ENCODE measurements around the gene WNT2. TPM values are rescaled to one million over a fixed set of nuclear protein-coding genes. Genes with fewer than 3 reads are reported as not detected.

The WNT2 gene
- total RNA-seq, 3 donors from 2014 or later (not counting 1 experiment from before 2014, with no cell fraction given), result not detected

DNA sequence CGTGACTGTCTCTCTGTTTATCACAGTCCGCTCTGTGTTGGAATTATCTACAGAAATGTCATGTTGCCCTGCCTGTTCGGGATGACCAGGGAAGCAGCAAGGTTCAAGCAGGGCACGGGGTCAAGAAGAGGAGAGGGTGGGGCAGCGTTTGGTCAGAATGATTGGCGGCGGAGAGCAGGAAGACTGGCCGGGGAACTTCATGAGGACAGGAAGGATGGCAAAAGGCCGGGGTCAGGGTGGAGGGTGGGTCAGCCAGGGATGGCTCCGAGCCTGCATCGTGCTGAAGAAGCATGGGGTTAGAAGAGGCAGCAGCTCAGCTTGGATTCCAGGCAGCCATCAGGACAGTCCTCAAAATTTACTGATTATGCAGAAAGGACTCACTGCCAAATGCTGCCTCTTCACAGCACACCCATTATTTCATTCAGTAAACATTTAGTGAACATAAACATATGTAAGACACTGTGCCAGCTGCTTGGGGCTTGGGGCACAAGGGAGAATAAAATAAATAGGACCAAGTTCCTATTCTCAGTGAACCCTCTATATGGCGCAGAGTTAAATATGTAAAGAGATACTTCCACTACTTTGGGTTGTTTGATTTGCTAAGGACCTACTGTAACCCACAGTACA is 42.8 kb downstream of the WNT2 start:
- H3K4me3 Mint-ChIP-seq, result no peak overlapping the region

GRCh38 chr7:117279203-117279602 is 43.7 kb downstream of the WNT2 start:
- H3K27ac Mint-ChIP-seq, result no peak overlapping the region
- H3K4me3 ChIP-seq (ENCODE audit: low read length), result no peak overlapping the region
- WGBS (ENCODE audit: insufficient coverage), result 69% methylated on average over 1 of the region's 2 CpGs

More for the DNA sequence above, 42.8 kb downstream of the WNT2 start:
- intact Hi-C loops (cut with micrococcal nuclease), result no loop called here
- WGBS (ENCODE audit: insufficient coverage), result 84% methylated on average over 12 of the region's 12 CpGs
- Histone ChIP-seq H3K9me3 (ENCODE audit: control insufficient read depth, insufficient read depth, low read length) (no peaks in the 10 kb centered on the region), H3K36me3 (ENCODE audit: control insufficient read depth, insufficient read depth, low read length) (no peaks in the 10 kb centered on the region), H3K27me3 (ENCODE audit: control insufficient read depth, insufficient read depth, low read length) (no peaks in the 10 kb centered on the region), H3K27ac (ENCODE audit: low read length) (no peak overlapping the region), H3K4me1 (ENCODE audit: control insufficient read depth, insufficient read depth, low read length) (no peaks in the 10 kb centered on the region), H3K4me3 (ENCODE audit: low read length) (no peak overlapping the region)
- no peak for DNase-seq
- no peak for ATAC-seq
- Mint-ChIP-seq H3K27me3 (ENCODE audit: low read depth in 2 of 2) (peaks cover 3 to 8% of the 10 kb centered on the region in 2 donors), H3K36me3 (no peaks in the 10 kb centered on the region), H3K4me1 (no peaks in the 10 kb centered on the region), H3K27ac (no peak overlapping the region), H3K9me3 (peaks cover 3 to 12% of the 10 kb centered on the region in 2 donors)
- TF ChIP-seq CTCF (IDR thresholded peaks at IDR 0.05), result no peak

DNA sequence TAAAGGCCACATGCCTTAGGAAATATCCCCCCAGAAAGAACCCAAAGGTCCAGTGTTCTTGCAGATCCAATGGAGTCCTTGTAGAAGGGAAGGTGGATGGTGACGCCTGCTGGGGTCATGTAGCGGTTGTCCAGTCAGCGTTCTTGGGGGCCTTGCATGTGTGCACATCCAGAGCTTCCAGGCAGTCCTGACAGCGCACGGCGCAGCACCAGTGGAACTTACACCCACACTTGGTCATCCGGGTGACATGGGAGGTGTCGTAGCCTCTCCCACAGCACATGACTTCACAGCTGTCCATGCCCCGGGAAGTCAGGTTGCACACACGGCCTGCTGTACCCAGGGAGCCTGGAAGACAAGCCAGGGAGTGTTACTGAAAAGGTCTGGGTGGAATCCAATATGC is 44.8 kb downstream of the WNT2 start:
- H3K27ac Mint-ChIP-seq, result no peak overlapping the region
- no peaks in the 10 kb centered on the region for H3K36me3 ChIP-seq (ENCODE audit: control insufficient read depth, insufficient read depth, low read length)
- 95% methylated on average over 10 of the region's 10 CpGs for WGBS (ENCODE audit: insufficient coverage)
- H3K9me3 ChIP-seq (ENCODE audit: control insufficient read depth, insufficient read depth, low read length), result no peaks in the 10 kb centered on the region
- no peaks in the 10 kb centered on the region for H3K4me1 Mint-ChIP-seq
- no peaks in the 10 kb centered on the region for H3K36me3 Mint-ChIP-seq
- ATAC-seq (no peak), DNase-seq (no peak)
- no peaks in the 10 kb centered on the region for H3K4me1 ChIP-seq (ENCODE audit: control insufficient read depth, insufficient read depth, low read length)
- no peak overlapping the region for H3K4me3 Mint-ChIP-seq
- peaks cover 3 to 8% of the 10 kb centered on the region in 2 donors for H3K27me3 Mint-ChIP-seq (ENCODE audit: low read depth in 2 of 2)
- intact Hi-C loops (cut with micrococcal nuclease), result no loop called here
- no peaks in the 10 kb centered on the region for H3K27me3 ChIP-seq (ENCODE audit: control insufficient read depth, insufficient read depth, low read length)
- no peak overlapping the region for H3K4me3 ChIP-seq (ENCODE audit: low read length)
- H3K9me3 Mint-ChIP-seq, result peaks cover 3 to 12% of the 10 kb centered on the region in 2 donors
- TF ChIP-seq CTCF (IDR thresholded peaks at IDR 0.05), result no peak
- no peak overlapping the region for H3K27ac ChIP-seq (ENCODE audit: low read length)

More at GRCh38 chr7:117279203-117279602, 43.7 kb downstream of the WNT2 start:
- Histone ChIP-seq H3K27me3 (ENCODE audit: control insufficient read depth, insufficient read depth, low read length) (no peaks in the 10 kb centered on the region), H3K4me1 (ENCODE audit: control insufficient read depth, insufficient read depth, low read length) (no peaks in the 10 kb centered on the region), H3K9me3 (ENCODE audit: control insufficient read depth, insufficient read depth, low read length) (no peaks in the 10 kb centered on the region), H3K27ac (ENCODE audit: low read length) (no peak overlapping the region), H3K36me3 (ENCODE audit: control insufficient read depth, insufficient read depth, low read length) (no peaks in the 10 kb centered on the region)
- Mint-ChIP-seq H3K36me3 (no peaks in the 10 kb centered on the region), H3K9me3 (peaks cover 3 to 12% of the 10 kb centered on the region in 2 donors), H3K4me1 (no peaks in the 10 kb centered on the region), H3K4me3 (no peak overlapping the region), H3K27me3 (ENCODE audit: low read depth in 2 of 2) (peaks cover 3 to 8% of the 10 kb centered on the region in 2 donors)
- ATAC-seq (no peak), DNase-seq (no peak)
- intact Hi-C loops (cut with micrococcal nuclease), result no loop called here
- TF ChIP-seq CTCF (IDR thresholded peaks at IDR 0.05), result no peak

DNA sequence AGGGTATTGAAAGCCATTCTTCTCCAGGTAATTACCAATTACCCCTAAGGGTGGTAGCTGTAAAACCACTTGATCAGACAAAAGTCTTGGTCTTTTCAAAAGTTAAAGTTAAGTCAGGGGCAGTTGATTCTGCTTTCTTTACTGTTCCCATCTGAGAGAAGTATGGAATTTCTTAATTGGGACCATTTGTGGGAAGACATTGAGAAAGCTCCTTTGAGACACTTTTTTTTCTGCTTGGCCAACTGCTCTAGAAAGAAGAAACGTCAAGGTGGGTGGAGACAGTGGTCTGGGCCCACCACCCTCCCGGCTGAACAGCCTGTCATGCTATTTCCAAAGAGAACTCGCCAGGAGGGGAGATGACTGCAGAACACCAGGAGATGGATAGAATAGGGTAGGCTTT is 45.3 kb downstream of the WNT2 start:
- Mint-ChIP-seq H3K4me1 (no peaks in the 10 kb centered on the region), H3K27ac (no peak overlapping the region), H3K36me3 (no peaks in the 10 kb centered on the region), H3K27me3 (ENCODE audit: low read depth in 2 of 2) (peaks cover 3 to 8% of the 10 kb centered on the region in 2 donors), H3K4me3 (no peak overlapping the region), H3K9me3 (peaks cover 3 to 12% of the 10 kb centered on the region in 2 donors)
- 81% methylated on average over 3 of the region's 3 CpGs for WGBS (ENCODE audit: insufficient coverage)
- ATAC-seq, result no peak
- H3K4me1 ChIP-seq (ENCODE audit: control insufficient read depth, insufficient read depth, low read length), result no peaks in the 10 kb centered on the region
- no peak for DNase-seq
- no peak overlapping the region for H3K4me3 ChIP-seq (ENCODE audit: low read length)
- H3K9me3 ChIP-seq (ENCODE audit: control insufficient read depth, insufficient read depth, low read length), result no peaks in the 10 kb centered on the region
- no peak overlapping the region for H3K27ac ChIP-seq (ENCODE audit: low read length)
- no peaks in the 10 kb centered on the region for H3K27me3 ChIP-seq (ENCODE audit: control insufficient read depth, insufficient read depth, low read length)
- intact Hi-C loops (cut with micrococcal nuclease), result no loop called here
- no peak for TF ChIP-seq CTCF (IDR thresholded peaks at IDR 0.05)
- H3K36me3 ChIP-seq (ENCODE audit: control insufficient read depth, insufficient read depth, low read length), result no peaks in the 10 kb centered on the region

Measured in natural killer cell (primary cell).